TTC549 (cell line): ENCODE results near the gene GLOD5.

Experiments
- FAIRE-seq: peaks from 2 replicates; lab custom pipeline; 2012; peaks lifted over from hg19 to GRCh38; lab: Jason Lieb, UNC

GLOD5 gene

DNA sequence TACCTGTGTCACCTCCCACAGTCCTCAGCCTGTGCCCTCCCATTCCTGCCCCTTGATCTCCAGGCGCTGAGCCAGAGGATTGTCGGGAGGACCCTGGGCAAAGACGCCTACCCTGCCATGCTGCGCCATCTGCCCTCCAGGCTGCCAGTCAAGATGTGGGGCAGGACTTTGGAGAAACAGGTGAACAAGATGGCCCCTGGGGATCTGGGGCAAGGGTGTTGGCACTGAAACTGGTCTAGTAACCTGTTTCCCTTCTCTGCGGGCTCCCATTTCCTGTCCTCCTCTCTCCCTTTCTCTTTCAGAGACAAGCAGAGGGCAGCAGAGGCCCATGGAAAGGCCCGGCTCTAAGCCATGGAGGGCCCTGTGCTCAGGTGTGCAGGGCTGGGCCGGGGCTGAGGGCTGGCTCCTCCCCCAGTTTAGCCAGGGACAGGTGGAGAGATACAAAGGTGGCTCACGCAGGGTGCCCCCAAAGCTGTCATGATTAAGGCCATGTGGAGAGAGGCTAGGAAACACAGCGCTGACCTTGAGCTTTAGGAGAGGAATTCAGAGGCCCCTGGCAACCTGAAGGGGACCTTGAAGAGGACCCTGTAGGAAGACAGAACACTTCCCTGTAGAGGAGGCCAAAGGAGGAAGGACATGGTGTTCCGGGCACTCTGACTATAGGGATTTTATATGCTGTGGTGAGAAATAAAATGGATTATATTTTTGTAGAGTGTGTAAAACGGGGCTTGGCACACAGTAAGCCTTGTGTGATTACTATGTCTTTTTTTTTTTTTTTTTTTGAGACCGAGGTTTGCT is at the start of gene GLOD5:
TSS of gene GLOD5 (plus strand) at position 74 of the 798 bp plus-strand sequence. CDS start at position 118, 44 bp downstream.
- FAIRE-seq, result no peak

DNA sequence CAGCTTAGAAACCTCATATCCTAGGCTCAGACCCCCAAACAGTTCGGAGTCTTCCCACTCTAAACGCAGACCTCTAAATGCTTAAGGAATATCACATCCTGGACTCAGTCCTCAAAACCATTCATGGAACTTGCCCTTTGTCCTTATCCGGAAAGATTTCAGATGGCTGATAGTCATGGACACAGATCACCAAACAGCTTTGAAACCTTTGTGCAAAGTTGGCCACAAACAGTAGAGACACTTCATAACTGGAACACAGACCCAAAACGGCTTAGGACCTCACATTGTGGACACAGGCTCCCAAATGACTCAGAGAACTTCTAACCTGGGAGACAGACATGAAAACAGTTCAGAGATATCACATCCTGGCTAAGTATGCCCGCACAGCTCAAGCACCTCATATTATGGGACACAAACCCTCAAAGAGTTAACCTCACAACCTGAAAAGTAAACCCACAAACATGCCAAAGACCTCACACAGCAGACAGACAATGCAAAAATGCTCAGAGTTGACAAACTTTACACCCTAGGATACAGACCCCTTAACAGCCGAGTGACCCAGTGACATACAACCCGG is 49.5 kb upstream of the GLOD5 start:
- FAIRE-seq, result no peak

DNA sequence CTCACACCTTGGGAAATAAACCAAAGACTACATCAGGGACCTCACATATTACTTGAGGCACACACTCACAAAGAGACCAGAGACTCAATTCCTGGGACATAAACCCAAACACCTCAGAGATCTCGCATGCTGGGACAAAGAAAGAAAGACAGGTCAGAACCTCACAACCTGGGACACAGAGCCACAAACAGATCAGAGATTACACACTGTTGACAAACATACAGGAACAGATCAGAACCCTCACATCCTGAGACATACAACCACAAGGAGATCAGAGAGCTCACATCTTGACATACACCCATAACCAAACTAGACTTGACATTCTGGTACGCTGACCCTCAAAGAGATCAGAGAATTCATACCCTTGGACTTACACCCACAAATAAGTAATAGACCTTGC is 47.7 kb upstream of the GLOD5 start:
- no peak for FAIRE-seq

DNA sequence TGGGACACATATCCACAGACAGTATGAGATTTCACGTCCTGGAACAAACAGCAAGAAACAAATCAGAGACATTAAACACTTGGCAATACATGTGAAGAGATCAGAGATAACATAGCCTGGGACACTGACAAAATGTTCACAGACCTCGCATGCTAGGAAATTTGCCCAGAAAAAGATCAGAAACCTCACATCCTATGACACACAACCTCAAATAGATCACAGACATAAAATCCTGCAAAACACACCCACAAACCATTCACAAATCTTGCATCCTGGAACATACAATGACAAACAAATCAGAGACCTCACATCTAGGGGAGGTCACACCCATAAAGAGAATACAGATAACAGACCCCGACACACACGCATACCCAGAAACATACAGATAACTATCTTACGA is 47.0 kb upstream of the GLOD5 start:
- no peak for FAIRE-seq

DNA sequence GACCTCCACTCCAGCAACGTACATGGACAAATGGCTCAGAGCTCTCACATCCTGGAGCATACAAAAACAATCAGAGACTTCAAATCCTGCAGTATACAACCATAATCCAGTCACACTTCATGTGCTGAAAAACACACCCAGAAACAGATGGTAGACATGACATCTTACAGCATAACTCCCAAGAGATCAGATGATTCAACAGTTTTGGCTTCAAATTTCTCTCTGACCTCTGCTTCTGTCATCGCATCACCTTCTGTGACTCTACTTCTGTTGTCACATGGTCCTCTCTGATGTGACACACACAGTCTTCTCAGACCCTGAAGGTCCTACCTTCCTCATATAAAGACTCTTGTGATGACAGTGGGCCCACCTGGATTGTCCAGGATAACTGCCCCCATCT is 46.5 kb upstream of the GLOD5 start:
- no peak for FAIRE-seq

GRCh38 chrX:48715876-48716502 is 45.6 kb upstream of the GLOD5 start:
- FAIRE-seq, result no peak

- FAIRE-seq, result no peak
Measured at GRCh38 chrX:48719958-48720357, 41.6 kb upstream of the GLOD5 start.

DNA sequence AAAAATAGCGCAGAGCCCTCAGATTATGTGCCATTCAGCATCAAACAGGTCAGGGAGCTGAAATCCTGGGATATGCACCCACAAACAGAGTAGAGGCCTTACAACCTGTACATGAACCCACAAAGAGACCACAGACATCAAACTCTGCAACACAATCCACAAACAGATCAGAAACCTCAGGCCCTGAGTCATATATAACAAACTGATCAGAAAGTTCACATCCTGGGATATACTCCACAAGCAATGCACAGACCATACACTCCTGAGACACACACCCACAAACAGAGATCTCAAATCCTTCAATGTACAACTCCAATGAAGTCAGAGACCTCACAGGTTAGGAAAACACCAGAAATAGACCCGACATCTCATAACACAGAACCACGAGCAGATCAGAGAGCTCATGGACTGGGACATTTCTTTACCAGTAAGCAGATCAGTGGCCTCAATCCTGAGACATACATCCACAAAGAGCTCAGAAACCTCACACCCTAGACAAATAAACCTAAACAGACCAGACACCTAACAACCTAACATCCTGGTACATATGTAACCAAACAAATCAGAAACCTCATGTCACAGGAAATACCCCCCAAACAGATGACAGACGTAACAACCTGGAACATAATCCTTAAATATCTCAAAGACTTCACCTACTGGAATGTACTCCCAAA is 40.8 kb upstream of the GLOD5 start:
- FAIRE-seq, result no peak

DNA sequence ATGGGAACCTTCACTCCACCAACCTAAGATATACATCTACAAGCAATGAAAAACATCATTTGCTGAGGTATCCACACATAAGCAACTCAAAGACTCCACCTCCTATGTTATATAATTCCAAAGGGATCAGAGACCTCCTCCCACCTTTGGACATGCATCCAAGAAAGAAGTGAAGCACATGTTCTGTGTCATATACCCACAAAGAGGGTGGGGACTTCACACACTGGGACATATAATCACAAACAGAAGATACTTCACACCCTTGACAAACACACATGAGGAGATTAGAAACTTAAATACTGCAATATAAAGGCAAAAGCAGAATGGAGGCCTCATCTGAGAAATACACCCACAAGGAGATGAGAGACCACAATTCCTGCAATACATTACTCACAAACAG is 39.6 kb upstream of the GLOD5 start:
- FAIRE-seq, result no peak

- FAIRE-seq, result no peak
Measured at GRCh38 chrX:48726596-48726995, 35.0 kb upstream of the GLOD5 start.

- FAIRE-seq, result no peak
Measured at GRCh38 chrX:48728653-48729052, 32.9 kb upstream of the GLOD5 start.

- no peak for FAIRE-seq
Measured at GRCh38 chrX:48736303-48736702, 25.2 kb upstream of the GLOD5 start.

GRCh38 chrX:48736878-48737212 is 24.7 kb upstream of the GLOD5 start:
- FAIRE-seq, result no peak

DNA sequence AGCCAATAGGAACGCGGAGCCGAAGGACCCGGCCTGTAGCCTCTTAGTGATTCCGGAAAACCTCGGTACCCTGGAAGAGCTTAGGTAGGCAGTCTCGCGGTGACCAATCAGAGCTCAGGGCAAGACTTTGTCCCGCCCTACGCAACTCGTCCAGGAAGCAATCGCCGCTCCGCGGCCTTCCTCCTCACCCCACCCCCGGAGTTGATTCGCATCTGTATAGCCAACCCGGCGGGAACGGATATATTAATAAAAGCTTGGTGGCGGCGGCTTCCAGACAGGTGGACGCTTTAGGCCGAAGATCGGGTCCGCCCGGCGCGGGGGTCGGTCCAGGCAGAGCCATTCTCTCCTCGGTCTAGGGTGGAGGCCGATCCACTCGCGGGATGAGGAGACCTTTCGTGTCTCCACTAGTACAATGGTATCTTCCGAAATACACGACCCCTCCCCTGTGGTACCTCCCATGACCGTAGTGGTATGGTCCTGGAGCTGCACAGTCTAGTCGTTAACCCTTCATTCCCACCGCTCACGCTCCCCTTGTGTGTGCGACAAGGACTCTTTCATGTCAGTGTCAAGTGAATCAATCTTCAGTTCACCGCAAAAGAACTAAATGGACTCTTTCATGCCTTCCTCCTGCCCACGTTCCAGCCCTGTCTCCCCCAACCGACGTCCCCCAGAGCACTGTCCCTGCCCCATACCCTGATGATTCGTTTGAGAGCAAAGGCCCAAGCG is 24.2 kb upstream of the GLOD5 start:
- FAIRE-seq, result peak; percentile 65

DNA sequence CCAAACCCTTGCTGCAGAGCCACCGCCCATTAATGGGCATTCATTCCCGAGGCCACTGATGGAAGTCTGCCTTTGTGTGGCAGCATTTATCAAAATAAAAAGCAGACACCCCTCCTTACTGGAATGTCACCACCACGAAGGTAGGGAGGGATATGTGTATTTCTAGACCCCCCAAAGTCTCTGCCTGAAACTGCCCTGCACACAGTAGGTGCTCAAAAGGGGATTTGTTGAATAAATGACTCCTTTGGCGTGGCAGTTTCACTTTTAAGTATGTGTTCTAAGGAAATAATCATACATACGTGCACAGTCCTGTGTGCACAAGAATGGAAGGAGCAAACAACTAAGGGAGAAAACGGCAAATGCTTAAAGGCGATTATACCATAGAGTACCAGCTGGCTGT is 23.6 kb upstream of the GLOD5 start:
- FAIRE-seq, result no peak

- FAIRE-seq, result no peak
Measured at GRCh38 chrX:48741834-48742233, 19.7 kb upstream of the GLOD5 start.

DNA sequence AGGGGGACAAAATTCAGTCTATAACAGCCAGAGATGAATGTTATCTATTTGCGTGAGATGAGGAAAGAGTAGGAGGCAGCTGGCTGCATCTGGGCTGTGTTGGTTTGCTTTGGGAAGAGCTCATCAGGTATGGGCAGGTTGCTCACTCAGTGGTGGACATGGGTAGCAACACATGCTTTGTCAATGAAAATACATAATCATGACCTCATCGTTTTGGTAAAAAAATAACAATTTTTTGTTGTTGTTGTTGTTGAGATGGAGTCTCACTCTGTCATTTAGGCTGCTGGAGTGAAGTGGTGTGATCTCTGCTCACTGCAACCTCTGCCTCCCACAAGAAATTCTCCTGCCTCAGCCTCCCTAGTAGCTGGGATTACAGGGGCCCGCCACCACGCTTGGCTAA is 16.3 kb upstream of the GLOD5 start:
- no peak for FAIRE-seq

DNA sequence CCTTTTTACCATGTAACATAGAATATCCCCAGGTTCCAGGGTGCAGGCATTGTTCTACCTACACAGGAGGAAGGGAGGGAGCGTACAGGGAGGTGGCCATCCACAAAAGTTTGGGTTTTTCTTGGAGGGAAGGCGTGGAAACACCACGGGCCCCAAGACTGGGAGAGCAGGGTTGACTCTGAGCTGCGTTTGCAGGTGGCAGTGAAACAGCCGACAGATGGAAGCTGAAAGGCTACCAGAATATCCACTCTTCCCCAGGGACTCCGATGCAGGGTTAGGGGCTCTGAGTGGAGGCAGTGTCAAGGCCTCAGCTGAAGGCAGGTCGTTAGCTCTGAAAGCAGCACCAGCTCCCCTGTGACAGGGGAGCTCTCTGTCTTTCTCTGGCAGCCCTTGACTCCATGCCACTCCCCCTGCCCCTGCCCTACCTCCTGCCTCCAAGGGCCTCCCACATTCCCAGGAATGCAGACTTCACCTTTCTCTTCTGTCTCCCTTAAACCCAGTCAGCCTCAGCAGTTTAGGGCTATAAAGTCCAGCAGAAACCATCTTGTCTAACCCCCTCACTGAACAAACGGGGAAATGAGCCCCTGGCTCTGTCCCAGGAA is 14.0 kb upstream of the GLOD5 start:
- no peak for FAIRE-seq

DNA sequence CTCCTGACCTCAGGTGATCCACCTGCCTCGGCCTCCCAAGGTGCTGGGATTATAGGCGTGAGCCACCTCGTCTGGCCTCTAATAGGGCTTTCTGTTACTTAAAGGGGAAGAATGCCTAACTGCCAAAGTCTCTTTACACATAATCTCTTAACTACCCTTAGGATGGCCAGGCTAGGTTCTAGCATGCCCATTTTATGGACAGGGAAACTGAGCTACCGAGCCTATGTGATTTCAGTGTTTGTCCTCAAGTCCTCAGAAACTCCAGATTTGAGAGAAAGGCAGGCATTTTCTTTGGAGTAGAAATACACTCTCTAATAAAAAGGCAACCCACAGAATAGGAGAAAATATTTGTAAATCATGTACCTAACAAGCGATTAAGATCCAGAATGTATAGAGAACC is 12.4 kb upstream of the GLOD5 start:
- FAIRE-seq, result no peak

GRCh38 chrX:48751343-48751742 is 10.2 kb upstream of the GLOD5 start:
- FAIRE-seq, result no peak

GRCh38 chrX:48752498-48752897 is 9.0 kb upstream of the GLOD5 start:
- no peak for FAIRE-seq

DNA sequence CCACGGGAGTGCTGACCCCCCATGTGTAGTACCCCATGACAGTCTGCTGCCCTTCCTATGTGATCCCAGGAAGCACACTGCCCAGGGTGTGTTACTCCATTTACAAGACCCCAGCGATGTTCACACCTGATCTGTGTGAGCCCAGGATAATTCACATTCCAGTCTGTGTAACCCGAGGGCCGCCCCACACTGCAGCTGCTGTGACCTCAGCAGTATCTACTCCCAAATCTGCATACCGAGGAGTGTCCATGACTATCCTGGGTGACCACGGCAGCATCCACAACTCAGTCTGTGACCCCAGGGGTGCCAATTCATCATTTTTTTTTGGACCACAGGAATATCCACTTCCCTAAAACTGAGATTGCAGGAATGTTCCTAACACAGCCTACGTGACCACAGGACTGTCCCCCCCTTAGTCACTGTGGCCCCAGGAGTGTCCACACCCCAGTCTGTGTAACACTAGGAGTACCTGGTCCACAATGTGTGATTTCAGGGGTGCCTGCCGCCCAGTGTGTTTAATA is 7.8 kb upstream of the GLOD5 start:
- no peak for FAIRE-seq
